GM20000 (cell line): ENCODE measurements around the gene CLCNKB.
"Not testable (repeated sequence)": the region's sequence is repeated elsewhere in the genome, so short reads cannot be mapped to it uniquely, and the experiment has no call there.

Source experiments
- DNase-seq: peaks from one replicate; pipeline ENCODE4 v3.0.0; 2012; ENCODE audit warnings: low spot score
- CTCF ChIP-seq: IDR thresholded peaks from 2 replicates; pipeline ENCODE4 v1.5.1; 2012; ENCODE audit warnings: mild to moderate bottlenecking, control low read depth; ENCODE audit errors: extremely low read depth, missing control alignments

The CLCNKB gene

DNA sequence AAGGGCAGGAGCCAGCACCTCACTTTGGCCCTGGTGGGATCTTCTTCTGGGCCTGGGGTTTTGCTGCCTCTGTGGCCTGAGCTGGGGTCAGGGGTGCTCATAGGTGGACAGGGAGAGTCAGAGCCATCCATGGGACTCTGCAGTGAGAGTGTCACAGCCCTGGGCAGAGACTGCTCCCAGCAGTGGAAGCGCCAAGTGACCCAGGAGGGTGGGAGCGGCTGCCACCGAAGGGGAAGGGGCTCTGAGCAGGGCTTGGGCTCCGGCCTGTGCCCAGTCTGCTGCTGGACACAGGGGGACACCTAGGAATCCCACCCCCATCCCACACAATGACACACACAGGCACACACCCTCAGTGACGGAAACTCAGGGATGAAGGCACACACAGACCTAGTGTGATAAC, 368 bp downstream of the CLCNKB start:
- TF ChIP-seq CTCF = no peak
- no peak for DNase-seq

GRCh38 chr1:16046842-16047241, 3.3 kb downstream of the CLCNKB start:
- no peak for TF ChIP-seq CTCF

GRCh38 chr1:16047791-16048475, 4.4 kb downstream of the CLCNKB start:
- no peak for DNase-seq
- no peak for TF ChIP-seq CTCF

More at GRCh38 chr1:16046842-16047241, 3.3 kb downstream of the CLCNKB start:
- DNase-seq = no peak

- DNase-seq = no peak
- no peak for TF ChIP-seq CTCF
Observed at GRCh38 chr1:16048573-16049189, 5.1 kb downstream of the CLCNKB start.

GRCh38 chr1:16050328-16050727, 6.7 kb downstream of the CLCNKB start:
- no peak for TF ChIP-seq CTCF
- no peak for DNase-seq

DNA sequence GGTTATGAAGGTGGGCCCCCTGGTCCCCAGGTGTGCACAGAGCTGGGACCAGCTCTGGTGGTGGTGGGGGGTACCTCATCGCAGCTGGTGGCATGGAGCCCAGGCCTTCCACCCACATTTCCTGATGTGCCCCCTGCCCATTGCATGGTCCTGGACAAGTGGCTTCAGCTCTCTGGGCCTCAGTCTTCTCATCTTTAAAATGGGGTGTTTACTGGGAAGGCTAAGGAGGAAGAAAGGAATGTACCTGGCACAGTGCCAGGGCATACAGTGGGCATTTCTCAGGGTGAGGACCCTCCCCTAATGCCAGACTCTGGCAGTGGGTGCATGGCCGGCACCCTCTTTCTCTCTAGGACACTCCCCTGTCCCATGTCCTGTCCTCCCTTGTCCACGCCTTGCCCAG, 7.5 kb downstream of the CLCNKB start:
- no peak for DNase-seq
- no peak for TF ChIP-seq CTCF

GRCh38 chr1:16051949-16052348, 8.4 kb downstream of the CLCNKB start:
- DNase-seq = not testable (repeated sequence)
